GM19240 (cell line): Measurements from ENCODE around the gene SPIN2B.

ENCODE experiments used
- DNase-seq: peaks from one replicate; pipeline ENCODE4 v3.0.0; 2011; ENCODE audit warnings: low spot score; ENCODE audit not compliant: insufficient read length

The SPIN2B gene

GRCh38 chrX:57070185-57070984 lies 51.0 kb downstream of the SPIN2B start:
- DNase-seq, result no peak
